Uterus (tissue), 2 donors: Measurements from ENCODE around the gene HNRNPK.

Source experiments
- POLR2A ChIP-seq, 2 donors: fragments of 450-650 bp; IDR thresholded peaks; one replicate each; pipeline ENCODE4 v1.6.1; 2016; ENCODE audit warnings: antibody characterized with exemption in 2 of 2, mild to moderate bottlenecking in 1 of 2, moderate library complexity in 1 of 2
- TF ChIP-seq, protein P1 (sequence below), 4 experiments: fragments of 200-600 bp in 2 of 4; fragments of 450-650 bp in 2 of 4; sonication (generic) in 2 of 4; IDR thresholded peaks; one replicate each; pipeline ENCODE4 v1.5.1; 2016 to 2019; ENCODE audit warnings: antibody characterized with exemption in 4 of 4, mild to moderate bottlenecking in 2 of 4, moderate library complexity in 1 of 4

GRCh38 chr9:83992901-83993300 lies 12.9 kb upstream of the HNRNPK start:
- TF ChIP-seq, protein P1, sequence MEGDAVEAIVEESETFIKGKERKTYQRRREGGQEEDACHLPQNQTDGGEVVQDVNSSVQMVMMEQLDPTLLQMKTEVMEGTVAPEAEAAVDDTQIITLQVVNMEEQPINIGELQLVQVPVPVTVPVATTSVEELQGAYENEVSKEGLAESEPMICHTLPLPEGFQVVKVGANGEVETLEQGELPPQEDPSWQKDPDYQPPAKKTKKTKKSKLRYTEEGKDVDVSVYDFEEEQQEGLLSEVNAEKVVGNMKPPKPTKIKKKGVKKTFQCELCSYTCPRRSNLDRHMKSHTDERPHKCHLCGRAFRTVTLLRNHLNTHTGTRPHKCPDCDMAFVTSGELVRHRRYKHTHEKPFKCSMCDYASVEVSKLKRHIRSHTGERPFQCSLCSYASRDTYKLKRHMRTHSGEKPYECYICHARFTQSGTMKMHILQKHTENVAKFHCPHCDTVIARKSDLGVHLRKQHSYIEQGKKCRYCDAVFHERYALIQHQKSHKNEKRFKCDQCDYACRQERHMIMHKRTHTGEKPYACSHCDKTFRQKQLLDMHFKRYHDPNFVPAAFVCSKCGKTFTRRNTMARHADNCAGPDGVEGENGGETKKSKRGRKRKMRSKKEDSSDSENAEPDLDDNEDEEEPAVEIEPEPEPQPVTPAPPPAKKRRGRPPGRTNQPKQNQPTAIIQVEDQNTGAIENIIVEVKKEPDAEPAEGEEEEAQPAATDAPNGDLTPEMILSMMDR (IDR thresholded peaks at IDR 0.05), result no peak
- no peak for TF ChIP-seq POLR2A (IDR thresholded peaks at IDR 0.05)
